Fibroblast of mammary gland (primary cell): ENCODE results near the gene GNAQ.

Source experiments
- DNase-seq: peaks from one replicate; pipeline ENCODE4 v3.0.0-alpha.2; 2010; ENCODE audit warnings: low read depth
- H3K4me3 ChIP-seq: 2 replicates; pipeline ENCODE4 v1.5.1; 2011; ENCODE audit warnings: low read depth, mild to moderate bottlenecking, low read length, moderate library complexity; ENCODE audit not compliant: control insufficient read depth
- CTCF ChIP-seq: conservative IDR thresholded peaks from 2 replicates; pipeline ENCODE4 v1.5.1; 2011; ENCODE audit warnings: low read depth, low read length, inconsistent platforms; ENCODE audit not compliant: control insufficient read depth, insufficient read depth

The GNAQ gene

GRCh38 chr9:77751341-77752091, 280.1 kb downstream of the GNAQ start:
- no peak overlapping the region for H3K4me3 ChIP-seq
- TF ChIP-seq CTCF = peak; percentile 55
- DNase-seq = peak; percentile 79

- TF ChIP-seq CTCF = no peak
- H3K4me3 ChIP-seq = no peak overlapping the region
- DNase-seq = no peak
These were observed 280.6 kb downstream of the GNAQ start for GRCh38 chr9:77750981-77751340.

- DNase-seq = peak; percentile 51
- H3K4me3 ChIP-seq = no peak overlapping the region
- no peak for TF ChIP-seq CTCF
These were observed 281.3 kb downstream of the GNAQ start for GRCh38 chr9:77750284-77750683.

GRCh38 chr9:77748214-77748772, 283.3 kb downstream of the GNAQ start:
- DNase-seq = no peak
- no peak for TF ChIP-seq CTCF
- no peak overlapping the region for H3K4me3 ChIP-seq

- H3K4me3 ChIP-seq = no peak overlapping the region
- DNase-seq = no peak
- no peak for TF ChIP-seq CTCF
These were observed 284.4 kb downstream of the GNAQ start for GRCh38 chr9:77747163-77747562.

GRCh38 chr9:77744841-77745430, 286.7 kb downstream of the GNAQ start:
- no peak for TF ChIP-seq CTCF
- no peak overlapping the region for H3K4me3 ChIP-seq
- no peak for DNase-seq
